ENCODE data around the gene NPAS3.
A peak's percentile ranks its signal among the peaks of the same experiment; 100 is the strongest.

The NPAS3 gene

DNA sequence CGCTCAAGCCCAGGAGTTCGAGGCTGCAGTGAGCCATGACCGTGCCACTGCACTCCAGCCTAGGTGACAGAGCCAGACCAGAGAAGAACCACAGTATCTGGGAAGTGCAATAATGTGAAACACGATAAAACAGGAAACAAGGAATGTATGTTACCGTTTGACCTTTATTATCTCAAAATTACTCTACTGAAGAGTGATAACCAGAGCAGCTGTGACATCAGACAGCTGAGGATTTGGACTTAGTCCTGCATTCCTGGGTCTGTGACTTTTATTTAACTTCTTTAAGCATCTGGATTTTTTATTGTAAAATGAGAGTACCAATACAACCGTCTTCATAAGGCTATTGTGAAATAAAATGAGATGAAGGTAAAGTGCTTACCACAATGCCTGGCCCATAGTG is 806.5 kb downstream of the NPAS3 start:
- no peaks in the 10 kb centered on the region for H3K9me3 ChIP-seq (ENCODE audit: control insufficient read depth, low read depth, low read length)
- H3K27me3 ChIP-seq (ENCODE audit: control insufficient read depth, insufficient read depth, low read length), result no peaks in the 10 kb centered on the region
- no peaks in the 10 kb centered on the region for H3K4me1 ChIP-seq (ENCODE audit: control insufficient read depth, low read depth, low read length)
- H3K36me3 ChIP-seq (ENCODE audit: control insufficient read depth, low read depth, low read length), result no peaks in the 10 kb centered on the region
- no peak overlapping the region for H3K4me3 ChIP-seq (ENCODE audit: low read length)
- H3K9ac ChIP-seq (ENCODE audit: low read length), result no peak overlapping the region
- no peak overlapping the region for H3K27ac ChIP-seq (ENCODE audit: low read length)

GRCh38 chr14:33747749-33748148 is 809.1 kb downstream of the NPAS3 start:
- H3K27ac ChIP-seq (ENCODE audit: low read length), result no peak overlapping the region
- H3K27me3 ChIP-seq (ENCODE audit: control insufficient read depth, insufficient read depth, low read length), result no peaks in the 10 kb centered on the region
- H3K4me3 ChIP-seq (ENCODE audit: low read length), result no peak overlapping the region
- no peaks in the 10 kb centered on the region for H3K4me1 ChIP-seq (ENCODE audit: control insufficient read depth, low read depth, low read length)
- no peak overlapping the region for H3K9ac ChIP-seq (ENCODE audit: low read length)
- no peaks in the 10 kb centered on the region for H3K36me3 ChIP-seq (ENCODE audit: control insufficient read depth, low read depth, low read length)
- no peaks in the 10 kb centered on the region for H3K9me3 ChIP-seq (ENCODE audit: control insufficient read depth, low read depth, low read length)

- Histone ChIP-seq H3K27ac (ENCODE audit: low read length) (no peak overlapping the region), H3K4me3 (ENCODE audit: low read length) (no peak overlapping the region), H3K36me3 (ENCODE audit: control insufficient read depth, low read depth, low read length) (no peaks in the 10 kb centered on the region), H3K9me3 (ENCODE audit: control insufficient read depth, low read depth, low read length) (no peaks in the 10 kb centered on the region), H3K4me1 (ENCODE audit: control insufficient read depth, low read depth, low read length) (no peaks in the 10 kb centered on the region), H3K9ac (ENCODE audit: low read length) (no peak overlapping the region), H3K27me3 (ENCODE audit: control insufficient read depth, insufficient read depth, low read length) (no peaks in the 10 kb centered on the region)
Measured at GRCh38 chr14:33754261-33754660, 815.6 kb downstream of the NPAS3 start.

DNA sequence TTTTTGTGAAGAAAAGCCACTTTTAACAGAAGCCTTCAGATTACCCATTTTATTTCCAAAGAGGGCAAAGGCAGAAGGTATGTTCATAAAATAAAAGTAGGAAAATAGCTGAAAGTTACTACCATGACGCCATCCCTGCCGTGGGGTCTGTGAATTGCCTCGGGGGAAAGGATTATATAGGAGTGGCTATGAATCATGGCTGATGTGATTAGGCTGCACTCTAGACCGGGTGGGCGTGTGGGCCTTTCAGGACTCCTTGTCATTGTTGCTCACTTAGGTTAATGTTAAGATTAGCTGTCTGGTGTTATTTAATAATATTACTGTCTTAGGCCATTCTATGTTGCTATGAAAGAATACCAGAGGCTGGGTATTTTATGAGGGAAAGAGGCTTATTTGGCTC is 816.7 kb downstream of the NPAS3 start:
- Histone ChIP-seq H3K4me1 (ENCODE audit: control insufficient read depth, low read depth, low read length) (no peaks in the 10 kb centered on the region), H3K36me3 (ENCODE audit: control insufficient read depth, low read depth, low read length) (no peaks in the 10 kb centered on the region), H3K4me3 (ENCODE audit: low read length) (no peak overlapping the region), H3K27me3 (ENCODE audit: control insufficient read depth, insufficient read depth, low read length) (no peaks in the 10 kb centered on the region), H3K9ac (ENCODE audit: low read length) (no peak overlapping the region), H3K27ac (ENCODE audit: low read length) (no peak overlapping the region), H3K9me3 (ENCODE audit: control insufficient read depth, low read depth, low read length) (no peaks in the 10 kb centered on the region)

GRCh38 chr14:33756833-33757232 is 818.2 kb downstream of the NPAS3 start:
- Histone ChIP-seq H3K4me1 (ENCODE audit: control insufficient read depth, low read depth, low read length) (no peaks in the 10 kb centered on the region), H3K4me3 (ENCODE audit: low read length) (no peak overlapping the region), H3K27me3 (ENCODE audit: control insufficient read depth, insufficient read depth, low read length) (no peaks in the 10 kb centered on the region), H3K36me3 (ENCODE audit: control insufficient read depth, low read depth, low read length) (no peaks in the 10 kb centered on the region), H3K27ac (ENCODE audit: low read length) (no peak overlapping the region), H3K9ac (ENCODE audit: low read length) (no peak overlapping the region), H3K9me3 (ENCODE audit: control insufficient read depth, low read depth, low read length) (no peaks in the 10 kb centered on the region)

DNA sequence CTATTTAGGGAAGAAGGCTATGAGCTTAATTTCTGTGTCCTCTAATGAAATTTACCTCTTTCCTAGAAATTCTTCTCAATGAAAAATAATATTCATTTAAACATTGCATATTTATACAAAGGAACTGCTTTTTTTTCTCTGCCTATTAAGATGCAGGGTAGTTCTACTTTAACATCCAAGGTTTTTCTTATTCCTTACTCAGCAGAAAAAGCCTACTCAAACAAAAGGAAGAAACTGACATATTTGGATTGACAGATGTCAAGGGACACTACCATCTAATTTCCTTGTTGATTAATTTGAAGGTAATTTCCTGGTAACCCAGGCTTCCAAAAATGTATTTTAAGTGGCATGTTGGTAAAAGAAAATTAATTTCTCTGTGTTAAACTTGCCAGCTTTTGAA is 819.9 kb downstream of the NPAS3 start:
- Histone ChIP-seq H3K4me3 (ENCODE audit: low read length) (no peak overlapping the region), H3K27me3 (ENCODE audit: control insufficient read depth, insufficient read depth, low read length) (no peaks in the 10 kb centered on the region), H3K27ac (ENCODE audit: low read length) (no peak overlapping the region), H3K4me1 (ENCODE audit: control insufficient read depth, low read depth, low read length) (peaks cover 7% of the 10 kb centered on the region), H3K9ac (ENCODE audit: low read length) (no peak overlapping the region), H3K36me3 (ENCODE audit: control insufficient read depth, low read depth, low read length) (no peaks in the 10 kb centered on the region), H3K9me3 (ENCODE audit: control insufficient read depth, low read depth, low read length) (no peaks in the 10 kb centered on the region)

DNA sequence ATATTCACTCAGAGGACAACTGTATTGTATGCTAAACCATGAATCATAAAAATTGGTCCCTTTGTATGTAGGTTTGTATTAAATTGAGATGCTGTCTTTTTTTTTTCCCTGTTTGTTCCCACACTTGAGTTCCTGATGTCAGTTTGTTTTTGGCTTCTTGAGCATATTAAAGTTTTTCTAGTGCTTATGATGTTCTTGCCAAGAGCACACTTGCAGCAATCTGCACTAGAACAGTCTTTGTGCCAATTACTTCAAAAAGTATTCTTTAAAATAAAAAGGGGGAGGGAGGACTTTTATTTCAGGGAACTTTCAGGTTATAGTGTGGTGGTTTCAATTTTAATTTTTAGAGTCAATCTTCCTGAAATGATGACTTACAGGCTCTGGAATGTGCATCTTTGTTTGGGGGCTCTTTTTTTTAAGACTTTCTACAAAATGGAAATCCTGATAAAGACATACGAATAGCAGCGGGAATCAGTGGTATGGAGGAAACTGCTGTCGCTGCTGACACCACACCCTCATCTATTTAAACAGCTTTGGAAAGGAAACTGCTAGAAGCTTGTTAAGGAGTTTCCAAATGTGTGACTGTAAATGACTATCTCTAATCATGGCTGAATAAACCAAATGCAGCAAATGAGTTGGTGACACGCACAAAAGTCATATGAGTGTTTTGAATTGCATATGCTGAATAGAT is 823.6 kb downstream of the NPAS3 start:
- Histone ChIP-seq H3K27me3 (ENCODE audit: control insufficient read depth, insufficient read depth, low read length) (no peaks in the 10 kb centered on the region), H3K4me1 (ENCODE audit: control insufficient read depth, low read depth, low read length) (peaks cover 38% of the 10 kb centered on the region), H3K4me3 (ENCODE audit: low read length) (no peak overlapping the region), H3K36me3 (ENCODE audit: control insufficient read depth, low read depth, low read length) (no peaks in the 10 kb centered on the region), H3K9me3 (ENCODE audit: control insufficient read depth, low read depth, low read length) (no peaks in the 10 kb centered on the region), H3K27ac (ENCODE audit: low read length) (no peak overlapping the region), H3K9ac (ENCODE audit: low read length) (no peak overlapping the region)

DNA sequence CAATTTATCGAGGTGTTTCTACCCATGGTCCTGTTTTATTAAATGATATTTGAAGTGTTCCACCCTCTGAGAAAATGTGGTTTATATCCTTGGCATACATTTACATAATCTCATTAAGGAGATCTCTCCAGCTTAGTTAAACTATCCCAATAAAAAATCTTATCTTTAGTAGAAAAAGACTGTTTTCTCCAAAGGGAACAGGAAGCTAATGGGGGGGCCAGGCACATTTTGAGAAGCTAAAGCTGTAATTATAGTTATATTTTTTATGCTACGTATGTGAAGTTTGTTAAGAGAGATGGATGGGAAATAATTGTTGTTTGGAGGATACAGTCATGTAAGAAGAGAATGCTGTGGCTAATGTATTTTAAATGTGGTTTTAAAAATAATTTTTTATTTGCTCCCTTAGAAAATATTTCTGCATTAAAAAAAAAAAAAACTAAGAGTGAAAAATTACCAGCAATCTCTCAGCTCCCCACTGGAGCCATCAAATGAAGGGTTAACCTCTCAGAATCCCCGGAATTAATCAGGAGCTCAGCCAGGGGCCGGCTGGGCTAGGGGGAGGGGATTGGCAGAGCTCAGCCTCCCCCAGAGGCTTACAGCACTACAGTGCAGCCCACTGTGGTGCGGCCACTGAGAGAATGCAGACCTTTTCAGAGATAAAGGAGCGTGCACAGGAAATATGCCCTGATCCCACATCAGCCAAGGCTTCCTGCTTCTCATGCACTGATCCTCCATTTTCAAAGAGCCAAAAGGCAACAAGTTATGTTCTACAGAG is 826.4 kb downstream of the NPAS3 start:
- Histone ChIP-seq H3K27ac (ENCODE audit: low read length) (no peak overlapping the region), H3K4me3 (ENCODE audit: low read length) (peak overlapping the region; percentile 26), H3K9me3 (ENCODE audit: control insufficient read depth, low read depth, low read length) (no peaks in the 10 kb centered on the region), H3K9ac (ENCODE audit: low read length) (no peak overlapping the region), H3K27me3 (ENCODE audit: control insufficient read depth, insufficient read depth, low read length) (no peaks in the 10 kb centered on the region), H3K36me3 (ENCODE audit: control insufficient read depth, low read depth, low read length) (no peaks in the 10 kb centered on the region), H3K4me1 (ENCODE audit: control insufficient read depth, low read depth, low read length) (peaks cover 38% of the 10 kb centered on the region)

- peaks cover 34% of the 10 kb centered on the region for H3K4me1 ChIP-seq (ENCODE audit: control insufficient read depth, low read depth, low read length)
Measured at GRCh38 chr14:33767586-33768457, 829.1 kb downstream of the NPAS3 start.

DNA sequence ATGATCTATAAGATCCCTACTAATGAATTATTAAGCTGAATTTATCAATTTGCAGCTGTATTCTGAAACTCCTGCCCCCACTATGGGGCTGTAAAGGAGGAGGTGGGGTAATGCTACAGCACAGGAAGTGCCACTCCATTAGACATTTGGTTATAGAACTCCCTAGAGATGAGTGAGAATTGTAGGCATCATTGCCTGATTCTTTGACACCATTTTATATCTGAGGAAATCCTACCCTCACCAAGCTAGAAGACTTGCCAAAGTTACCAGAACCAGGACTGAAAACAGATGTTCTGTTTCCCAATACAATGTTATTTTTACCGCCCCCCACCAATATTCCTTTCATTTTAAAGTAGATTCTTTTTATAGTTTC is 829.8 kb downstream of the NPAS3 start:
- Histone ChIP-seq H3K36me3 (ENCODE audit: control insufficient read depth, low read depth, low read length) (no peaks in the 10 kb centered on the region), H3K27ac (ENCODE audit: low read length) (no peak overlapping the region), H3K9ac (ENCODE audit: low read length) (no peak overlapping the region), H3K4me3 (ENCODE audit: low read length) (no peak overlapping the region), H3K9me3 (ENCODE audit: control insufficient read depth, low read depth, low read length) (no peaks in the 10 kb centered on the region), H3K27me3 (ENCODE audit: control insufficient read depth, insufficient read depth, low read length) (no peaks in the 10 kb centered on the region), H3K4me1 (ENCODE audit: control insufficient read depth, low read depth, low read length) (peaks cover 31% of the 10 kb centered on the region)

More at GRCh38 chr14:33767586-33768457, 829.1 kb downstream of the NPAS3 start:
- Histone ChIP-seq H3K9ac (ENCODE audit: low read length) (no peak overlapping the region), H3K27ac (ENCODE audit: low read length) (no peak overlapping the region), H3K36me3 (ENCODE audit: control insufficient read depth, low read depth, low read length) (no peaks in the 10 kb centered on the region), H3K27me3 (ENCODE audit: control insufficient read depth, insufficient read depth, low read length) (no peaks in the 10 kb centered on the region), H3K9me3 (ENCODE audit: control insufficient read depth, low read depth, low read length) (no peaks in the 10 kb centered on the region), H3K4me3 (ENCODE audit: low read length) (no peak overlapping the region)

DNA sequence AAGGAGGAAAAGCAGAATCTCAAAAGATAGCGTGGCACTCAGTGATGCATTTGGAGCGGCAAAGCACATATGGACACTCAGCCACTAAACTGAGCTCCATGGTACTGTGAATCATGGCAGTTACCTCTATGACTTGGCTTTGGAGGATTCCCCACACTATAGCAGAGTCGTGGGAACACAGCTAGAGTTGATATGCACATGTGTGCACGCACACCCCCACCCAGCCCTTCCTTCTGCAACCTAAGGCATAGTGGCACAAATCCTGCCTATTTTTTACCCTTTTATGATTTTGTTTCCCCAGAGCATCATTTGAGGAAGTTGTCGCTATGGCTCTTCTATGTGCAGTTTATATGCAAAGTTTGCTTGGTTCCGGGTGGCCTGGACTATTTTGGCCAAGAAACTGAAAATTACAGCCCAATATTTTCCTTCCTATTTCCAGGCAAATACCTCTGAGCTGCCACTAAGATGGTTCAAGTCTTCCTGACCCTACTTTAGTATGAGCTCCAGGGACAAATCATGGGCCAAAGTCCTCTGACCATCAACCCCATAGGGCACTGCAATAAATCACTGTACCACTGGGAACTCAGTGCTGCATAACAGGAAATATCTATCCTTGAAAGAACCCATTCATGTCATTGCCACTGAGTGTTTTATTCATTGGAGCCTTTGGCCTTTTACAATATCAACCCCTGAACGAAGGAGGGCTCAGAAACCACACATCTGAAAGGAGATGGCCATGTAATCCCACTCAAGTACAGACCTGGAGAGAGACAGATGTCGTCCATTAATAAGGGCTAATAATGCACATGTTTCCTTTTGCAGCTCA is 834.7 kb downstream of the NPAS3 start:
- Histone ChIP-seq H3K9me3 (ENCODE audit: control insufficient read depth, low read depth, low read length) (no peaks in the 10 kb centered on the region), H3K4me3 (ENCODE audit: low read length) (no peak overlapping the region), H3K27me3 (ENCODE audit: control insufficient read depth, insufficient read depth, low read length) (no peaks in the 10 kb centered on the region), H3K4me1 (ENCODE audit: control insufficient read depth, low read depth, low read length) (no peaks in the 10 kb centered on the region), H3K27ac (ENCODE audit: low read length) (no peak overlapping the region), H3K9ac (ENCODE audit: low read length) (no peak overlapping the region), H3K36me3 (ENCODE audit: control insufficient read depth, low read depth, low read length) (no peaks in the 10 kb centered on the region)

Data from iPS-18a (cell line).